H1 (cell line): ENCODE data around the gene CTCF.

Experiments used
- CBX5 ChIP-seq: fragments of 300-800, 300-1000 bp; sonication (generic); IDR thresholded peaks from 2 replicates; pipeline ENCODE4 v1.7.1; 2016; ENCODE audit warnings: antibody characterized with exemption, low read length, low read depth
- CTCF ChIP-seq, 3 experiments: IDR thresholded peaks; 1 replicate in 2 of 3; 2 replicates in 1 of 3; pipeline versions ENCODE4 v1.5.1 to v1.6.1; 2011; ENCODE audit warnings: low read length in 3 of 3, mild to moderate bottlenecking in 3 of 3, inconsistent platforms in 2 of 3, low read depth in 1 of 3, moderate library complexity in 1 of 3; ENCODE audit not compliant: insufficient read depth in 1 of 3; ENCODE audit errors: control extremely low read depth in 1 of 3
- GABPA ChIP-seq: IDR thresholded peaks from 2 replicates; pipeline ENCODE4 v1.6.1; 2011; ENCODE audit warnings: mild to moderate bottlenecking, low read length, moderate library complexity, borderline replicate concordance; ENCODE audit not compliant: insufficient read depth
- KDM1A ChIP-seq: fragments of 200-600, 300-600 bp; sonication (generic); IDR thresholded peaks from 2 replicates; pipeline ENCODE4 v1.7.1; 2016; ENCODE audit warnings: mild to moderate bottlenecking, low read length, borderline replicate concordance
- POLR2A ChIP-seq, 2 experiments: IDR thresholded peaks; 1 replicate in 1 of 2; 2 replicates in 1 of 2; pipeline ENCODE4 v1.6.1; 2011; ENCODE audit warnings: low read depth in 2 of 2, low read length in 2 of 2, mild to moderate bottlenecking in 2 of 2; ENCODE audit errors: control extremely low read depth in 1 of 2
- POLR2AphosphoS5 ChIP-seq: IDR thresholded peaks from 2 replicates; pipeline ENCODE4 v1.6.1; 2011; ENCODE audit warnings: low read depth, low read length
- RAD21 ChIP-seq, 2 experiments: IDR thresholded peaks in 1 of 2; conservative IDR thresholded peaks in 1 of 2; 2 replicates each; pipeline ENCODE4 v1.6.1; 2011; ENCODE audit warnings: low read depth in 2 of 2, low read length in 2 of 2, improper control_type of control experiment in 1 of 2, inconsistent platforms in 1 of 2, mild to moderate bottlenecking in 1 of 2, moderate library complexity in 1 of 2
- SAP30 ChIP-seq: fragments of 300-600 bp; sonication (generic); IDR thresholded peaks from 2 replicates; pipeline ENCODE4 v1.7.1; 2012; ENCODE audit warnings: low read length, moderate library complexity, mild to moderate bottlenecking, inconsistent platforms; ENCODE audit not compliant: insufficient read depth, insufficient replicate concordance
- SIN3A ChIP-seq, 2 experiments: IDR thresholded peaks in 1 of 2; conservative IDR thresholded peaks in 1 of 2; 2 replicates each; pipeline ENCODE4 v1.6.1; 2011 to 2012; ENCODE audit warnings: low read length in 2 of 2, improper control_type of control experiment in 1 of 2, low read depth in 1 of 2, mild to moderate bottlenecking in 1 of 2
- TAF1 ChIP-seq: IDR thresholded peaks from 2 replicates; pipeline ENCODE4 v1.6.1; 2011; ENCODE audit warnings: mild to moderate bottlenecking, low read depth, low read length
- TF ChIP-seq, protein P1 (sequence below): IDR thresholded peaks from 2 replicates; pipeline ENCODE4 v1.6.1; 2012; ENCODE audit warnings: low read length, inconsistent platforms

DNA sequence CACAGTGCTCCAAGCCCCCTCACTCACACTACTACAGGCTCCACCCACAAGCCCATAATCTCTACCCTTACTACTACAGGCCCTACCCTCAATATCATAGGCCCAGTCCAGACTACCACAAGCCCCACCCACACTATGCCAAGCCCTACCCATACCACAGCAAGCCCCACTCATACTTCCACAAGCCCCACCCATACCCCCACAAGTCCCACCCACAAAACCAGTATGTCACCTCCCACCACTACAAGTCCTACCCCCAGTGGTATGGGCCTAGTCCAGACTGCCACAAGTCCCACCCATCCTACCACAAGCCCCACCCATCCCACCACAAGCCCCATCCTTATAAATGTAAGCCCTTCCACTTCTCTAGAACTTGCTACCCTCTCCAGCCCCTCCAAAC is 19.9 kb upstream of the CTCF start:
- TF ChIP-seq CTCF (IDR thresholded peaks at IDR 0.05; ENCODE audit: control extremely low read depth in 1 of 3, insufficient read depth in 1 of 3, low read depth in 1 of 3, low read length in 3 of 3) (no peak), SIN3A (conservative IDR thresholded peaks at IDR 0.05 in 1 of 2, IDR thresholded peaks at IDR 0.05 in 1 of 2; ENCODE audit: low read depth in 1 of 2, low read length in 2 of 2) (no peak), POLR2A (IDR thresholded peaks at IDR 0.05; ENCODE audit: control extremely low read depth in 1 of 2, low read depth in 2 of 2, low read length in 2 of 2) (no peak), CBX5 (no peak), RAD21 (IDR thresholded peaks at IDR 0.05 in 1 of 2, conservative IDR thresholded peaks at IDR 0.05 in 1 of 2; ENCODE audit: low read depth in 2 of 2, low read length in 2 of 2) (no peak), SAP30 (no peak), KDM1A (no peak), GABPA (no peak), POLR2AphosphoS5 (no peak), TAF1 (no peak)
- TF ChIP-seq, protein P1, sequence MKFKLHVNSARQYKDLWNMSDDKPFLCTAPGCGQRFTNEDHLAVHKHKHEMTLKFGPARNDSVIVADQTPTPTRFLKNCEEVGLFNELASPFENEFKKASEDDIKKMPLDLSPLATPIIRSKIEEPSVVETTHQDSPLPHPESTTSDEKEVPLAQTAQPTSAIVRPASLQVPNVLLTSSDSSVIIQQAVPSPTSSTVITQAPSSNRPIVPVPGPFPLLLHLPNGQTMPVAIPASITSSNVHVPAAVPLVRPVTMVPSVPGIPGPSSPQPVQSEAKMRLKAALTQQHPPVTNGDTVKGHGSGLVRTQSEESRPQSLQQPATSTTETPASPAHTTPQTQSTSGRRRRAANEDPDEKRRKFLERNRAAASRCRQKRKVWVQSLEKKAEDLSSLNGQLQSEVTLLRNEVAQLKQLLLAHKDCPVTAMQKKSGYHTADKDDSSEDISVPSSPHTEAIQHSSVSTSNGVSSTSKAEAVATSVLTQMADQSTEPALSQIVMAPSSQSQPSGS, result no peak
